LNCAP (cell line): ENCODE measurements around the gene CADM1.

Experiments
- CTCF ChIP-seq: fragments of 450-650 bp; IDR thresholded peaks from 2 replicates; pipeline ENCODE4 v1.5.1; 2017; ENCODE audit warnings: mild to moderate bottlenecking

The CADM1 gene

GRCh38 chr11:115524572-115524971 lies 20.4 kb upstream of the CADM1 start:
- no peak for TF ChIP-seq CTCF

DNA sequence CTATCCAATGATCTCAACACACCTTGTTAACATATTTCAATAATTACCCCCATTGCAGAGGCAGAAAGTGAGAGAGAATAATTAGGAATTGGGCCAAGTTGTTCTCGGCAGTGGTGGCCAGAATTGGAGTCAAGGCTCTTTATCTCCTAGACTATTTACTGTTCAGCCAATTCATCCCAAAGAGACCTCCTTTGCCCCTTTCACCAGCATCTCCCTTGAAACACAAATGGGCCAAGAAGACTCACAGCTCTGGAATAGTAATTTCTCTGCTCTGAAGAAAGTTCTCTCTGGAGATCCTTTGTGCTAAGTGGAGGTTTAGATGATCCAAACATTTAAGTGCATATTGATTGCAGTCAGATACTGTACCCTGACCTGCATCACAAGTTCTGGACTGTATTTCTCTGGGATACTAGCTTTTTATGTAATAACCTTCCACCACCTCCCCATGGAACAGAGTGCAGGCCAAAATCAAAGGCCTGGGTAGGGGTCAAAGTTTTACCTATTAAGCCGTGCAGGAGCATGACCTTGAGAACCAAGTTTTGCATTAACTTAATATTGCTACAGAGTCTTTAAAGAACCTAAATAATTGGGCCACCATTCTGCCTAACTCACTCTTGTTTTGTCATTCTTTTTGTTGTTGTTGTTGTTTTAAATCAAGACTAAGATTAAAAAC lies 19.6 kb upstream of the CADM1 start:
- TF ChIP-seq CTCF, result no peak

- no peak for TF ChIP-seq CTCF
Measured at GRCh38 chr11:115522302-115522701, 18.1 kb upstream of the CADM1 start.

GRCh38 chr11:115521825-115522224 lies 17.6 kb upstream of the CADM1 start:
- TF ChIP-seq CTCF, result no peak

- no peak for TF ChIP-seq CTCF
Measured at GRCh38 chr11:115518983-115519628, 14.9 kb upstream of the CADM1 start.

GRCh38 chr11:115515647-115516395 lies 11.6 kb upstream of the CADM1 start:
- TF ChIP-seq CTCF, result no peak

DNA sequence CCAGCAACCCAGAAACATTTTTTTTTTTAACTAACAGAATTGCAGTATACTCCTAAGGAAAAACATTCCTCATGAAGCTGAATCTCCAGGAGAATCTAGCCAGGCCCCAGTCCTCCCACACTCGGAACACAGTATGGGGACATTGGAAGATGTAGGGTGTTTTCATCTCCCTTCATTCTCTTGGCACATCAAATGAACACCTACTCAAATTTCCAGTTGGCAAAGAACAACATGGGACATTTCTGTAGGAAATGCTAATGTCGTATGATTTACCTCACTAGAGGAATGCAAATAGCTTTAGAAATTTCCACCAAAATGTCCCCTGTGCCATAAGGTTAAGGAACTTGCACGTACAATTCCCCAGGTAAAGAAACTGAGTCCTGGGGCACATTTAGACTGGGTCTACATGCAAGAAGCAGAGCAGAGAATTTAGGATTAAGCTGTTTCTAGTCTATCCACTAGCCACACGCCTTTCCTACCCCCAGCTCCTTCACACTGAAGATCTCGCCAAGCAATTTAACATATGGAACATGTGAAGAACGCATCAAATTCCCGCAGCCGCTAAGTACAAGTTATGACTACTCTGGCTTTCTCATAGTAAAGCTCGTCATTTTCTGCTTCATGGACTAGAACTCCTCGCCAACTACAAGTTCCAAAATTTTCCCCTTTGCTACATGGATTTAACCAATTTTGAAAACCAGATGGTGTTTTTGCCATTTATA lies 2.9 kb upstream of the CADM1 start:
- no peak for TF ChIP-seq CTCF
